Prostate gland (tissue), 2 donors: ENCODE data around the gene CCDC106. TPM values are rescaled to one million over a fixed set of nuclear protein-coding genes. Genes with fewer than 3 reads are reported as not detected.

Experiments
- DNase-seq: peaks from one replicate; pipeline ENCODE4 v3.0.0-alpha.2; 2019; ENCODE audit warnings: low spot score
- H3K27ac ChIP-seq, 2 donors: fragments of 200-600 bp; sonication (generic); 2 replicates each; pipeline ENCODE4 v1.5.1; 2017 to 2019
- H3K27me3 ChIP-seq: fragments of 200-600 bp; sonication (generic); replicated peaks from 2 replicates; pipeline ENCODE4 v1.5.1; 2019; ENCODE audit not compliant: insufficient read depth
- H3K36me3 ChIP-seq, 2 donors: fragments of 200-600 bp; sonication (generic); 1 replicate in 1 of 2; 2 replicates in 1 of 2; pipeline versions ENCODE4 v1.5.1 to v1.8.1; 2017 to 2019
- H3K4me1 ChIP-seq: fragments of 200-600 bp; sonication (generic); replicated peaks from 2 replicates; pipeline ENCODE4 v1.5.1; 2019
- H3K4me3 ChIP-seq, 2 donors: fragments of 200-600 bp; sonication (generic); 2 replicates each; pipeline ENCODE4 v1.5.1; 2017 to 2019
- H3K9me3 ChIP-seq: fragments of 200-600 bp; sonication (generic); 2 replicates; pipeline ENCODE4 v1.5.1; 2017
- CTCF ChIP-seq, 4 experiments: fragments of 200-600 bp in 2 of 4; fragments of 450-650 bp in 2 of 4; sonication (generic) in 2 of 4; IDR thresholded peaks; 1 replicate in 3 of 4; 2 replicates in 1 of 4; pipeline ENCODE4 v1.5.1; 2016 to 2019; ENCODE audit warnings: antibody characterized with exemption in 4 of 4, mild to moderate bottlenecking in 2 of 4, moderate library complexity in 2 of 4
- POLR2A ChIP-seq: fragments of 450-650 bp; IDR thresholded peaks from one replicate; pipeline ENCODE4 v1.6.1; 2016; ENCODE audit warnings: antibody characterized with exemption, mild to moderate bottlenecking
- POLR2AphosphoS5 ChIP-seq: sonication (generic); formaldehyde crosslinking; IDR thresholded peaks from one replicate; pipeline ENCODE4 v1.6.1; 2017; ENCODE audit warnings: antibody characterized with exemption
- WGBS: methylation state at CpG from one replicate; pipeline ENCODE4 v1.1.5; 2018; 5-methylcytosine and 5-hydroxymethylcytosine counted together
- intact Hi-C: fragments of 100-400 bp; cut with DNase I; formaldehyde crosslinking; loops from one replicate; pipeline ENCODE4 v1.14.2; 2022
- total RNA-seq, 2 donors: library from RNA; depleted of rRNA; stranded (reverse); fragments of >200 nt; gene quantifications; one replicate each; pipeline ENCODE4 v1.1.0, GENCODE V29; 2016

The CCDC106 gene
- total RNA-seq, 2 donors from 2014 or later: 17.7 to 70.2 TPM

GRCh38 chr19:55654323-55654867 lies 6.4 kb downstream of the CCDC106 start:
- H3K27me3 ChIP-seq: no peaks in the 10 kb centered on the region
- peak overlapping the region; percentile 98 to 99 for H3K27ac ChIP-seq
- H3K36me3 ChIP-seq: no peaks in the 10 kb centered on the region
- H3K9me3 ChIP-seq: no peaks in the 10 kb centered on the region
- peak; percentile 99 for DNase-seq
- under 1% methylated on average over 43 of the region's 52 CpGs for WGBS
- H3K4me3 ChIP-seq: peak overlapping the region; percentile 88 to 94
- no peak for TF ChIP-seq CTCF (IDR thresholded peaks at IDR 0.05)
- TF ChIP-seq POLR2AphosphoS5: peak; percentile 33
- intact Hi-C loops: loop anchor here (10.0 kb wide), 1 partner anchor 540 kb away; the partner anchor contains the start of gene PPP1R12C
- peaks cover 28% of the 10 kb centered on the region for H3K4me1 ChIP-seq

- WGBS: 0% methylated on average over 51 of the region's 95 CpGs
- Histone ChIP-seq H3K9me3 (no peaks in the 10 kb centered on the region), H3K4me1 (peaks cover 28% of the 10 kb centered on the region), H3K36me3 (no peaks in the 10 kb centered on the region), H3K27me3 (no peaks in the 10 kb centered on the region), H3K4me3 (peak within 1 kb of the TSS; percentile 88 to 94), H3K27ac (peak within 1 kb of the TSS; percentile 98 to 99)
- DNase-seq: peak; percentile 94
- intact Hi-C loops: loop anchor here (10.0 kb wide), 1 partner anchor 540 kb away; the partner anchor contains the start of gene PPP1R12C
- TF ChIP-seq POLR2AphosphoS5 (peak; percentile 48), CTCF (IDR thresholded peaks at IDR 0.05) (peak in 1 of 4 experiments; percentile 18), POLR2A (peak; percentile 62)
These were observed 7.0 kb downstream of the CCDC106 start, which contains the start of gene U2AF2 for GRCh38 chr19:55654868-55655647. TSS of gene U2AF2 (plus strand) at chr19:55655035. CDS start at chr19:55655105, 70 bp downstream.

GRCh38 chr19:55655648-55656040 lies 7.6 kb downstream of the CCDC106 start:
- Histone ChIP-seq H3K36me3 (peaks cover 0 to 3% of the 10 kb centered on the region in 2 donors), H3K27ac (peak overlapping the region; percentile 98 to 99), H3K4me3 (peak overlapping the region; percentile 88 to 94), H3K27me3 (no peaks in the 10 kb centered on the region), H3K9me3 (no peaks in the 10 kb centered on the region), H3K4me1 (peaks cover 28% of the 10 kb centered on the region)
- intact Hi-C loops: loop anchor here (10.0 kb wide), 1 partner anchor 541 kb away; the partner anchor contains the start of gene PPP1R12C
- TF ChIP-seq POLR2AphosphoS5 (no peak), POLR2A (no peak), CTCF (IDR thresholded peaks at IDR 0.05) (no peak)
- no peak for DNase-seq
- WGBS: under 1% methylated on average over 19 of the region's 19 CpGs

DNA sequence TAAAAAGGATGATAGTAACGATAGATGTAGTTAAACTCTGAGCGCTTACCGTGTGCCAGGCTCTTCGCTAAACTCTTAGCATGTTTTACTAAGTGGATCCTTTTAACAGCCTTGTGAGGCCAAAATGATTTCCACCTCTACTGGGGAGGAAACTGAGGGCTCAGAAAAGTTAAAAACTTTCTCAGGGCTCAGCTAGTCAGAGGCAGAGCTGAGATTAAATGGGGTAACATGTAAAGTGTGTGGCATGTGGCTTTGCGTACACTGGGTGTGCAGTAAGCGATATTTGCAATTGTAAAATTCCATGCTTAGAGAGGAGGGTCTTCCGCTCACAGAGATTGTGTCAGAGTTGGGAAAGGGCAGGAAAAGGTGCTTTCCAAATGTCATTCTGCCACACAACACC lies 8.5 kb downstream of the CCDC106 start:
- H3K9me3 ChIP-seq: no peaks in the 10 kb centered on the region
- no peak overlapping the region for H3K27ac ChIP-seq
- DNase-seq: no peak
- WGBS: 46% methylated on average over 7 of the region's 7 CpGs
- peaks cover 28% of the 10 kb centered on the region for H3K4me1 ChIP-seq
- H3K36me3 ChIP-seq: peaks cover 0 to 3% of the 10 kb centered on the region in 2 donors
- no peaks in the 10 kb centered on the region for H3K27me3 ChIP-seq
- no peak for TF ChIP-seq POLR2AphosphoS5
- no peak for TF ChIP-seq POLR2A
- no peak for TF ChIP-seq CTCF (IDR thresholded peaks at IDR 0.05)
- H3K4me3 ChIP-seq: peak overlapping the region; percentile 88 to 94
- intact Hi-C loops: loop anchor here (10.0 kb wide), 1 partner anchor 542 kb away; the partner anchor contains the start of gene PPP1R12C
